DND-41 (cell line): ENCODE measurements around the gene FAM13A.

Experiments used
- ATAC-seq: fragments of 200-7000 bp; cut with Tn5 transposase; 3 replicates; pipeline ENCODE4 v1.9.1; 2021; ENCODE audit warnings: low read depth; ENCODE audit not compliant: insufficient read depth
- DNase-seq: peaks from one replicate; pipeline ENCODE4 v3.0.0-alpha.2; 2020
- H2AFZ ChIP-seq: 2 replicates; pipeline ENCODE4 v1.6.0; 2012; ENCODE audit warnings: low read depth, low read length
- H3K27ac ChIP-seq: 2 replicates; pipeline ENCODE4 v1.5.1; 2012; ENCODE audit warnings: low read length, inconsistent platforms
- H3K27me3 ChIP-seq: fragments of 200-600 bp; sonication (generic); 2 replicates; pipeline ENCODE4 v1.6.0; 2012; ENCODE audit warnings: low read length, mild to moderate bottlenecking, inconsistent platforms; ENCODE audit not compliant: insufficient read depth, poor library complexity
- H3K36me3 ChIP-seq: 2 replicates; pipeline ENCODE4 v1.5.1; 2012; ENCODE audit warnings: low read length, inconsistent platforms; ENCODE audit not compliant: insufficient read depth
- H3K4me1 ChIP-seq: 2 replicates; pipeline ENCODE4 v1.5.1; 2012; ENCODE audit warnings: mild to moderate bottlenecking, low read length; ENCODE audit not compliant: insufficient read depth
- H3K4me2 ChIP-seq: 2 replicates; pipeline ENCODE4 v1.6.0; 2012; ENCODE audit warnings: mild to moderate bottlenecking, moderate library complexity, low read length, inconsistent platforms; ENCODE audit not compliant: insufficient read depth
- H3K4me3 ChIP-seq, 2 experiments: fragments of 200-600 bp in 1 of 2; shearing (Covaris generic) in 1 of 2; 2 replicates each; pipeline ENCODE4 v1.5.1; 2012 to 2016; ENCODE audit warnings: inconsistent platforms in 2 of 2, low read length in 2 of 2, mild to moderate bottlenecking in 2 of 2, low read depth in 1 of 2, moderate library complexity in 1 of 2
- H3K79me2 ChIP-seq: 2 replicates; pipeline ENCODE4 v1.6.0; 2012; ENCODE audit warnings: low read length, inconsistent platforms; ENCODE audit not compliant: insufficient read depth
- H3K9ac ChIP-seq: 2 replicates; pipeline ENCODE4 v1.6.0; 2012; ENCODE audit warnings: low read depth, mild to moderate bottlenecking, inconsistent platforms, low read length, moderate library complexity
- H3K9me3 ChIP-seq: 2 replicates; pipeline ENCODE4 v1.5.1; 2012; ENCODE audit warnings: low read length, moderate library complexity, mild to moderate bottlenecking, inconsistent platforms; ENCODE audit not compliant: insufficient read depth, severe bottlenecking
- H4K20me1 ChIP-seq: 2 replicates; pipeline ENCODE4 v1.6.0; 2012; ENCODE audit warnings: low read length; ENCODE audit not compliant: insufficient read depth
- CTCF ChIP-seq: IDR thresholded peaks from 2 replicates; pipeline ENCODE4 v1.5.1; 2012; ENCODE audit warnings: borderline replicate concordance, low read length, moderate library complexity, mild to moderate bottlenecking; ENCODE audit not compliant: poor library complexity, severe bottlenecking; ENCODE audit errors: extremely low read depth
- EZH2 ChIP-seq: IDR thresholded peaks from 3 replicates; pipeline ENCODE4 v1.6.1; 2012; ENCODE audit warnings: borderline replicate concordance, low read depth, mild to moderate bottlenecking, moderate library complexity, low read length, inconsistent platforms; ENCODE audit not compliant: severe bottlenecking

FAM13A gene

GRCh38 chr4:88794087-88794690, 262.8 kb downstream of the FAM13A start:
- Histone ChIP-seq H3K4me3 (no peak overlapping the region), H3K27ac (no peak overlapping the region), H3K27me3 (no peaks in the 10 kb centered on the region), H3K4me1 (no peaks in the 10 kb centered on the region), H3K79me2 (no peaks in the 10 kb centered on the region), H3K9me3 (peaks cover 3% of the 10 kb centered on the region), H2AFZ (no peak overlapping the region), H3K36me3 (no peaks in the 10 kb centered on the region), H3K4me2 (no peak overlapping the region), H3K9ac (no peak overlapping the region), H4K20me1 (no peaks in the 10 kb centered on the region)
- TF ChIP-seq CTCF (no peak), EZH2 (no peak)
- ATAC-seq (no peak), DNase-seq (no peak)

DNA sequence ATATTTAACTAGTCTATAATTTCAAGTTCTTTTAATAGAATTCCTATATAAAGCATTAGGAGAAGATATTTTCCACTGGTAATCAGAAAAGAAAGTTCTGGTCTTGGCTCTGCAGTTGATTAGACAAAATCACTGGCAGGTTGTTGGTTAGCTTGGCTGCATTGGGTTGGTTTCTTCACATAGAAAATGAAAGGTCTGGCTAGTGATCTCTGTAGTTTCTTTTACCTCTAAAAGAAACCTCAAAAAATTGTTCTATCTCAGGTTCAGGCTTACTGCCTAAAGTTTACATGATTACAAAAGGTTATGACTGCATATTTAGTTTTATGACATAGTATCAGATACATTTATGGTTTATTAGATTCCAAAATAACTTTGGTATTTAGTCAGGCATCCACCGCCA, 263.5 kb downstream of the FAM13A start:
- ATAC-seq (no peak), DNase-seq (no peak)
- no peak overlapping the region for H3K9ac ChIP-seq
- no peak overlapping the region for H3K27ac ChIP-seq
- no peaks in the 10 kb centered on the region for H3K36me3 ChIP-seq
- peaks cover 3% of the 10 kb centered on the region for H3K9me3 ChIP-seq
- no peaks in the 10 kb centered on the region for H3K4me1 ChIP-seq
- no peak overlapping the region for H2AFZ ChIP-seq
- no peak overlapping the region for H3K4me3 ChIP-seq
- TF ChIP-seq EZH2 (no peak), CTCF (no peak)
- no peak overlapping the region for H3K4me2 ChIP-seq
- H3K27me3 ChIP-seq = no peaks in the 10 kb centered on the region
- no peaks in the 10 kb centered on the region for H3K79me2 ChIP-seq
- no peaks in the 10 kb centered on the region for H4K20me1 ChIP-seq

GRCh38 chr4:88792821-88793220, 264.2 kb downstream of the FAM13A start:
- H3K9me3 ChIP-seq = peaks cover 3% of the 10 kb centered on the region
- no peak overlapping the region for H3K4me3 ChIP-seq
- H3K4me1 ChIP-seq = no peaks in the 10 kb centered on the region
- DNase-seq (no peak), ATAC-seq (no peak)
- no peak overlapping the region for H2AFZ ChIP-seq
- H3K27me3 ChIP-seq = no peaks in the 10 kb centered on the region
- H3K9ac ChIP-seq = no peak overlapping the region
- no peaks in the 10 kb centered on the region for H4K20me1 ChIP-seq
- no peak overlapping the region for H3K27ac ChIP-seq
- no peak overlapping the region for H3K4me2 ChIP-seq
- no peaks in the 10 kb centered on the region for H3K36me3 ChIP-seq
- TF ChIP-seq EZH2 (no peak), CTCF (no peak)
- H3K79me2 ChIP-seq = no peaks in the 10 kb centered on the region

DNA sequence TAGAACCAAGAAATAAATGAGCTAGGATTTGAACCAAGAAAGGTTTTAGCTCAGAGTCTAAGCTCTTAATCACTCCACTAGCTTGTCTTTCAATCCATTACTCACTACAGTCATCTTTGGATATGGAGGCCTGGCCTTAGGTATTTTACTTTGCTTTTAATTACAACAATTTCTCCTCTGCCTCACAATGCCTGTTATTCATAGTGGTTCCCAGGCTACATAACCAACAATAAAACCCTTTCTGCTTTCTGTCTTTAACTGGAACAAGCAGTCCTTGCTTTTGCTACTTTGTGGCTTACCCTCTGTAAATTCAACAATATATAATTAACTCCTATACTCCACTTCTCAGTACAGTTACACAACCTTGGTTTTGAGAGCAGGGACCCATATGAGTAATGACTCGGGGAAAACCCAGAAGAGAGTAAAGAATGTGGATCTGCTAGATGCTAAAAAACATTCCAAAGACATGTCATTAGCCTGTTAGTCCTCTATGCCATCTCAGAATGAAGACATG, 264.7 kb downstream of the FAM13A start:
- Histone ChIP-seq H3K4me1 (no peaks in the 10 kb centered on the region), H3K4me3 (no peak overlapping the region), H3K27me3 (no peaks in the 10 kb centered on the region), H3K9me3 (peaks cover 3% of the 10 kb centered on the region), H3K36me3 (no peaks in the 10 kb centered on the region), H3K4me2 (no peak overlapping the region), H3K9ac (no peak overlapping the region), H3K27ac (no peak overlapping the region), H3K79me2 (no peaks in the 10 kb centered on the region), H4K20me1 (no peaks in the 10 kb centered on the region), H2AFZ (no peak overlapping the region)
- no peak for TF ChIP-seq EZH2
- no peak for TF ChIP-seq CTCF
- ATAC-seq (no peak), DNase-seq (no peak)
